Activated CD8-positive, alpha-beta memory T cell treated with anti-CD3 and anti-CD28 coated beads, Interleukin-2, amount 50 U/mL, for 24 hours (primary cell): ENCODE results near the gene GMDS.

Experiments used
- DNase-seq: peaks from one replicate; pipeline ENCODE4 v3.0.0-alpha.2; 2020; ENCODE audit errors: extremely low read depth

The GMDS gene

GRCh38 chr6:2205396-2205795 lies 40.0 kb downstream of the GMDS start:
- no peak for DNase-seq

DNA sequence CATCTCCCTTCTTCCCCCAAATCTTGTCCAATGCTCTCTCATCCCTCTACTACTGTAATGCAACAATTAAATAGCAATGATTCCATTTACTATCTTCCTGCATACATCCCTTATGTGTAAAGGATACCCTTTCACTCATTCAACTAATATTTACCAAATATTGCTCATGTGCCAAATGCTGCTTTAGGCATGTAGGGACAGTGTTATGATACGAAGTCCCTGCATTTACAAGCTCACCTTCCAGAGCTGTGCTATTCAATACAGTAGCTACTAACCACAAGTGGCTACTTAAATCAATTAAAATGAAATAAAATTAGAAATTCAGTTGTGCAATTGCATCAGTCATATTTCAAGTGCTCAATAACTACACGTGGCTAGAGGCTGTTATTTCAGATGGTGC lies 41.1 kb downstream of the GMDS start:
- DNase-seq, result no peak

- DNase-seq, result no peak
Observed at GRCh38 chr6:2203264-2203663, 42.1 kb downstream of the GMDS start.

- DNase-seq, result no peak
Observed at GRCh38 chr6:2197984-2198383, 47.4 kb downstream of the GMDS start.

DNA sequence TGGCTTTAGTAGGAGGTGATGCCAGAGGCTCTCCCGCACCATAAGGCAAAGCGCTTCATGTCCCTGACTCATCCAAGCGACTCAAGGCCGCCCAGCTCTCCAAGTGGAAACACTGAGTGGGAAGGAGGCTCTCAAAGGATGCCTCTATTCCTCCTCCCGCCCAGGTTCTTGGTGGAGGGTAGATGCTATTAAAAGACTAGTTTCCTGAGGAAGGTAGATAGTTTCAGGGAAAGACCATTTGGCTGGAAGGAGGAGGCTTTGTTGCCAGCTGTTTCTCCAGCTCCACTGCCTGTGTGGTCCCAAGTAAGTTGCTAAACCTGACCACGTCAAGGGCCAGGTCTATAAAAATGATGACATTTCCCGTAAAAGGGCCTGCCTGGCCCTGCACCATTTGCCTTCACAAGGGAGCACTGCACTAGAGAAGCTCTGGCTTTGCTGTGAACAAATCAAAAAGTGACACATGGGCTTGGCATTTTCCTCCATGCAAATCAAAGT lies 48.2 kb downstream of the GMDS start:
- no peak for DNase-seq

DNA sequence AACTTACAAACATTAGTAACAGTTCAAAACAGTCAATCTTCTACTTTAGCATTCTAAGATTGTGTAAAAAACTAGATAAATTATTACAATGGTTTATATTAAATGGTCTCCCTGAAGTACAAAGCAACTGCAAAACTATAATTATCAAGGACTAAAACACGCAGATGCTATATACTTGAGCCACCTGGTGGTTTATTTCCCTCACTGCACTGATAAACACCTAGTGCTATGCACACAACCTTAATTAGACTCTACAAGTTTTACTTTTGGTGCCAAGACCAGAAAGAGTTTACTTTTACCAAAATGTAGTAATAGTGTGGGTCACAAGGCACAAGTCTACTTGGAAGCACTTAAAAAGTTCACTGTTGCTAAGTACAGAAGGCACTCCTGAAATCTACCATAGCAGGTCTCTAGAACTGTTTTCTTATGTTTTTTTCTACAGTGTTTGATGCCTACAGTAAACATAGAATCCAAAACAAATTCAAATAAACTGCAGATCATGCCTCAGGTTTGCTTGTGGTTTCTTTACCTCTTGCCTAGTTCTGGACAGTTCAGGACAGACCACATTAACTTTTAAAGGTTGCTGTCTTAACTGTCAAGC lies 49.2 kb downstream of the GMDS start:
- DNase-seq, result no peak

GRCh38 chr6:2194643-2195042 lies 50.8 kb downstream of the GMDS start:
- no peak for DNase-seq

- no peak for DNase-seq
Observed at GRCh38 chr6:2193931-2194330, 51.5 kb downstream of the GMDS start.

- DNase-seq, result no peak
Observed at GRCh38 chr6:2192976-2193375, 52.4 kb downstream of the GMDS start.

DNA sequence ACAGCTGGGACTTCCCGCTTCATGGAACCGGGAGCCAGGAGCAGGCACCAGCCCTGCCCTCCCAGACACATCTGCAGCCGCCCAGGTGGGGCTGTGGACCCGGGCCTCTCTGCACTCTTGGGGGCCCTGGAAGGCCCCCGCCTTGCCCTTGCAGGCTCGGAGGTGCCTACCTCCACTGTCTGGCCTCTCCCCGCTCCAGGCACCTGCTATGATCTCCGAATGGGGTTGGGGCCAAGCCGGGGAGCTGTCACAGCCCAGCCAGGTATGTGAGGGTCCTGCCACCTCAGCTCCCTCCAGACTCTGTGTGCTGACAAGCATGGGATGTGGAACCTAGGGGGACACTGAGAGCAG lies 54.0 kb downstream of the GMDS start:
- no peak for DNase-seq

DNA sequence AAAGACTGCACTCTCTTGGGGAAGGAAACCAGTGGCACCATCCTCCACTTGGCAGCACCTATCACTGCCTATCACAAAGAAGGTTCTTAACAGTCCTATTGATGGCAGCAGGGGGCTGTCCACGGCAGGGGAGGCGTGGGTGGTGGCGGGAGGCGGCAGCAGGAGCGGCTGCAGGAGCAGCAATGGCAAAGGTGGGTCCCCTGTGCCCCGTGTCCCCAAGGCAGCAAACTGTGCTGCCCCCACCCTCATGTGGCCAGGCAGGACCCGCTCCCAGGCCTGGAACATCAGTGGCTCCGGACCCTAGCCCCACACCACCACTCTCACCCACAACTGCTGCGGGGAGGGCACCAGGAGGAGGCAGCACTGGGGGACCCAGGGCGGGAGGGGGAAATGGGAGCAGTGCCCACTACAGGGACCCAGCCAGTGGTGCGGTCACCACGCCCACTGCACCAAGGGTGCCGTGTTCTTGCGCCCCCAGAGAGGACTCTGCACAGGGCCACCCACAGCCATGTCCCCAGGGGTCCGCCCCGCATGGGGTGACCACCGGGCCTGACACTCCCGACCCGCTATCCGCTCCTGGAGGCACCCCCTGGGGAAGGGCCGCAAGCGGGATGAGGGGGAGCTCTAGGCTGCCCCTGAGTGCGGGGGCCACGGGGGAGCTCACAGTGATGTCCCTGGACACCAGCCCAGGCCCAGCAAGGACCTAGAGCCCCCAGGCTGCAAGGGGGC lies 54.6 kb downstream of the GMDS start:
- no peak for DNase-seq

DNA sequence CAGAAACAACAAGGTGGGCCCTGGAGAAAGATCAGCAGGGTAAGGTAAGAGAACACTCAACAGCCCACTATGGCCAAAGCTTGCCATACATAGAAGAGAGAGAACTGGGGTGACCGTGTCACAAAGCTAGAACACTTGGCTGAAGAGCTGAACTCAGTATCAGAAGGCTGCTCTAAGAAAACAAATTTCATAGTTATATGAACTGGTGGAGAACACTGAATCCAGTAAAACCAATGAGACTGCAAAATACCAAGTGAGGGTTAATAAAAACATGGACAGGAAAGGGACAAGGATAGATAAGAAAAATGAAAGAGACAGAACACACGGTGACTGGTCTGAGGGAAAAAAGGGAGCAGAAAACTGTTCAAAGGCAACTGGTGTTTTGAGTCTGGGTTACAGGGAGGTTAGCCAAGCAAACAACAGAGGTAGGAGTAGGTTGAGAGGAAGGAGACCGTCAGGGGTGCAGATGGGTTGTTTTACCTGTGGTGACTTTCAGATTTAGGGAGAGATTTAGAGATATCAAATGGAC lies 56.5 kb downstream of the GMDS start:
- DNase-seq, result no peak

GRCh38 chr6:2188397-2188796 lies 57.0 kb downstream of the GMDS start:
- no peak for DNase-seq

GRCh38 chr6:2187826-2188225 lies 57.6 kb downstream of the GMDS start:
- no peak for DNase-seq

DNA sequence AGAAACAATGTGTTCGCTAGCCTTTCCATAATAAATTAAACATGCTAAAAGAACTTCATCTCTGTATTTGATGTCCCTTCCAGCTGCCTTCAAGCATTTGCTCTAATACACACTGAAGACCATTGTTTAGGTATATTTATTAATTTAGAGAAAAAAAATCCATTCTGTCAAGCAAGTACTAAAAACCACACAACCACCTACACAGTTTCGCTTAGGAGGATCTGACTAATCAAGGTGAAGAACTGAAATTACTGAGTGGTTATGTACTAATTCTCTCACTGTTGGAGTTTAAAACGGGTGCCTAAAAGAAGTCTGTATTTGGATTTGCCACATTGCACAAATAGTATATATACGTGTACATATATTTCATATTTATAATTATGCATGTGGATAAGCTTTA lies 58.9 kb downstream of the GMDS start:
- DNase-seq, result no peak

DNA sequence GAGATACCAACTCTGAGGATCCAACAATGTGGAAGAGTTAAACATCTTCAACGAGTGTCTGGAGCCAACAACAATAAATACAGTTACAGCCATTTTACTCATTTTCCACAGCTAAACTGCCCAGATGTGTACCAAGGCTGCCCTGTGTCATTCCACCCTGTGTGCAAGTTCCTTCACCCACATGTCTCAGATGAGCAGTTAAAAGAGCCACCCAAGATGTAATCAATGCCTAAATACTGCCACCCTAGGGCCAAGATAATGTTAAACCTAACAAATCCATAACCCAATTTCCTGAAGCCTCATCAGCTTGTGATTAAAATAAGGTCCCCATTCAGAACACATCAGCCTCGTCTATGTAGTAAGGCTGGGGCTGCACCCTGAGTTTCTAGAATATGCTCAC lies 59.9 kb downstream of the GMDS start:
- DNase-seq, result no peak

GRCh38 chr6:2184700-2185455 lies 60.5 kb downstream of the GMDS start:
- DNase-seq, result no peak

GRCh38 chr6:2183752-2184151 lies 61.7 kb downstream of the GMDS start:
- DNase-seq, result no peak

DNA sequence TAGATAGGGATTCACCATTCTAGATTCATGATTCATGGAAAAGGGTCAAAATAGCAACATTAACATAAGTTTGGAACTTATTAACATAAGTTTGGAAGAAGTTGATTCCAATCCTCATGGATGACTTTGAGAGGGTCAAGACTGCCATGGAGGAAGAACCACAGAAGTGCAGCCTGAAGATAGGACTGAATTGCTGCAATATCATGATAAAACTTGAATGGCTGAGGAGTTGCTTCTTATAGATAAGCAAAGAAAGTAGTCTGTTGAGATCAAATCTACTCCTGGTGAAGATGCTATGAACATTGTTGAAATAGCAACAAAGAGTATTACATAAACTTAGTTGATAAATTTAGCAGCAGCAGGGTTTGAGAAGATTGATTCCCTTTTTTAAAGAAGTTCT lies 62.2 kb downstream of the GMDS start:
- DNase-seq, result no peak

DNA sequence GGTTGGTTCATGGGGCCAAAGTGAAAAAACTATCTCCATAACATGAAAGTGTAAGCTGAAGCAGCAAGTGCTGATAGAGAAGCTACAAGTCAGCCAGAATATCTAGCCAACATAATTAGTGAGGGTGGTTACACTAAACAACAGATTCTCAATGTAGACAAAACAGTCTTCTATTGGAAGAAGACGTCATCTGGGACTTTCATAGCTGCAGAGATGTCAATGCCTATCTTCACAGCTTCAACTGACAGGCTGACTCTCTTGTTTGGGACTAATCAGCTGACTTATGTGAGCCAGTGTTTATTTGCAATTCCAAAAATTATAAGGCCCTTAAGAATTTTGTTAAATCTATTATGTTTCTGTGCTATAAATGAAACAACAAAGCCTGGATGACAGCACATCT lies 63.2 kb downstream of the GMDS start:
- no peak for DNase-seq

DNA sequence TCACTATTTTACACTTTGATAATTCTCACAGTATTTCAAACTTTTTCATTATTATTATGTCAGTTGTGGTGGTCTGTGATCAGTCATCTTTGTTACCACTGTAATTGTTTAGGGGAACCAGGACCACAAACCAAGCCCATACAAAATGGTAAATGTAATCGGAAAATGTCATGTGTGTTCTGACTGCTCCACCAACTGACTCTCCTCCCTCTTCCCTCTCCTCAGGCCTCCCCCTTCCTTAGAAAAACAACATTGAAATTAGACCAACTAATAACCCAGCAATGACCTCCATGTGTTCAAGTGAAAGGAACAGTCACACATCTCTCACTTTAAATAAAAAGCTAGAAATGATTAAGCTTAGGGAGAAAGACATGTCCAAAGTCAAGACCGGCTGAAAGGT lies 63.8 kb downstream of the GMDS start:
- no peak for DNase-seq

DNA sequence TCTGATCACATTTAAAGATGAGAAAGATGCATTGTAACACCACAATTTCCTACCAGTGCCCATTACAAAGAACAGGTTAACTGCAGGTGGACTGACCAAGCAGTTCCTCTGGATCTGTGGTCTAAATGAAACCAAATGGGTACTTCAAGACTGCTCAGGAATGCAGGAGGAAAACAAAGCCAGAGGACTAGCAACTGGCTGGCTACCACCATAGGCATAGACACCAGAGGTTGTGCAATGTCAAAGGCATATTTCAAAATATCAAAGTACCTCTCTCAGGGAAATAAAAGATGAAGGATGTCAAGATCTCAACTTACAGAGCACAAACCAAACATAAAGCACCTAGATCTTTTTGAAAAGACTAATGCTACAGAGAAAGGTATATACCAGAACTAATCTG lies 65.5 kb downstream of the GMDS start:
- DNase-seq, result no peak

DNA sequence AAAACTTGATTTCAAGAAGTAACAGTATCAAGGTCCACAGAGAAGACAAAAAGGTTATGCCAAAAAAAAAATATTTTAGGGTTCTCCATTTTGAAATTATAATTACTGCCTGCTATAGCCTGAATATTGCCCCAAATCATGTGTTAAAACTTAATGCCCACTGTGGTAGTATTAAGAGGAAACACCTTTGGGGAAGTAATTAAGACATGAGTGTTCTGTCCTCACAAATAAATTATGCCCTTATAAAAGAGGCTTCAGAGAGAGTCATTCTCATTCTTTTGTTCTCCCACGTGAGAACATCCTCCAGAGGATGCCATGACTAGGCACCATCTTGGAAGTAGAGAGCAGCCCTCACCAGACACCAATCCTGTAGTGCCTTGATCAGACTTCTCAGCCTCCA lies 66.2 kb downstream of the GMDS start:
- DNase-seq, result no peak
